ENCODE measurements around the gene STK39. TPM values are rescaled to one million over a fixed set of nuclear protein-coding genes. Genes with fewer than 3 reads are reported as not detected.

The STK39 gene
- total and polyA plus RNA-seq, 2 of the 4 experiments (the other 2 are of a cell fraction) = 11.8 to 16.4 TPM

- TF ChIP-seq POLR2A (IDR thresholded peaks at IDR 0.05; ENCODE audit: low read depth, low read length) (no peak), CHD1 (IDR thresholded peaks at IDR 0.05; ENCODE audit: low read depth, low read length) (no peak)
Measured at GRCh38 chr2:168192839-168193616, 54.4 kb downstream of the STK39 start (continued).

- Histone ChIP-seq H4K20me1 (ENCODE audit: insufficient read depth, low read length) (peaks cover 8% of the 10 kb centered on the region; the same call in 1 of the 2 replicates), H3K79me1 (ENCODE audit: low read depth in 1 of 2, low read length in 2 of 2) (peaks cover 50 to 86% of the 10 kb centered on the region in 2 experiments), H4K5ac (ENCODE audit: low read depth, low read length) (no peak overlapping the region), H2BK5ac (ENCODE audit: low read depth, low read length, poor library complexity, severe bottlenecking) (no peak overlapping the region), H3K9me3 (ENCODE audit: control insufficient read depth, insufficient read depth, low read length) (no peaks in the 10 kb centered on the region), H2AK9ac (replicated peaks; ENCODE audit: low read depth, low read length, poor library complexity) (no peak overlapping the region), H3K14ac (replicated peaks; ENCODE audit: low read depth, low read length) (0 out of 2 replicates have a peak overlapping the region, but pooled peaks have one; percentile 28), H2BK120ac (ENCODE audit: low read depth, low read length) (no peak overlapping the region), H3K4ac (ENCODE audit: low read depth, low read length) (no peak overlapping the region; the same call in 1 of the 2 replicates), H3K27me3 (ENCODE audit: control insufficient read depth, insufficient read depth, low read length) (no peaks in the 10 kb centered on the region), H3K4me3 (ENCODE audit: insufficient read depth, low read depth, low read length) (no peak overlapping the region), H2AK5ac (ENCODE audit: low read depth, low read length) (no peak overlapping the region), H3K36me3 (ENCODE audit: control insufficient read depth, insufficient read depth, low read length) (no peaks in the 10 kb centered on the region), H3K18ac (ENCODE audit: low read depth, low read length) (no peak overlapping the region), H3K4me1 (ENCODE audit: control insufficient read depth, insufficient read depth, low read length) (peaks cover 18% of the 10 kb centered on the region), H2BK15ac (ENCODE audit: low read depth, low read length) (no peak overlapping the region), H2AFZ (replicated peaks; ENCODE audit: low read length, poor library complexity) (no peak overlapping the region), H4K8ac (ENCODE audit: low read depth in 2 of 2, low read length in 2 of 2) (peak overlapping the region in 1 of 2 experiments; percentile 20; a peak in 1 of 4 replicates), H3K23ac (ENCODE audit: low read depth, low read length) (no peak overlapping the region), H4K91ac (ENCODE audit: insufficient read depth, low read depth, low read length) (no peak overlapping the region), H3K56ac (ENCODE audit: extremely low read depth, insufficient read depth, low read length) (no peak overlapping the region), H3K27ac (ENCODE audit: insufficient read depth, low read length) (no peak overlapping the region), H3K9ac (ENCODE audit: low read depth, low read length) (no peak overlapping the region), H3K9me1 (ENCODE audit: insufficient read depth, low read length) (peaks cover 28% of the 10 kb centered on the region), H3K4me2 (ENCODE audit: low read depth, low read length) (no peak overlapping the region), H2BK20ac (ENCODE audit: low read depth, low read length) (no peak overlapping the region)
- ChIA-PET POLR2A (ENCODE audit: unreplicated experiment) (no interaction called here), CTCF (interaction anchor here (0.9 kb wide), 1 partner anchor 22 kb away, joined by 3 read pairs; no protein-coding TSS in a partner anchor)
- dilution Hi-C loops (cut with HindIII; ENCODE audit: low sequenced_read_pairs, unreplicated experiment) (no loop called here), in situ Hi-C loops (cut with MboI; ENCODE audit: low sequenced_read_pairs) (no loop called here), intact Hi-C loops (cut with micrococcal nuclease) (no loop called here)
- BruUV-seq (replicated peaks) = no TSS peak
- DNase-seq = no peak
- WGBS, 2 experiments (ENCODE audit: extremely low coverage in 2 of 2, insufficient read length in 1 of 2) = 67 to 100% methylated on average over 1 to 2 of the region's 6 CpGs
- ATAC-seq (ENCODE audit: low read depth) = no peak
- TF ChIP-seq, protein P1, sequence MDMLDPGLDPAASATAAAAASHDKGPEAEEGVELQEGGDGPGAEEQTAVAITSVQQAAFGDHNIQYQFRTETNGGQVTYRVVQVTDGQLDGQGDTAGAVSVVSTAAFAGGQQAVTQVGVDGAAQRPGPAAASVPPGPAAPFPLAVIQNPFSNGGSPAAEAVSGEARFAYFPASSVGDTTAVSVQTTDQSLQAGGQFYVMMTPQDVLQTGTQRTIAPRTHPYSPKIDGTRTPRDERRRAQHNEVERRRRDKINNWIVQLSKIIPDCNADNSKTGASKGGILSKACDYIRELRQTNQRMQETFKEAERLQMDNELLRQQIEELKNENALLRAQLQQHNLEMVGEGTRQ (IDR thresholded peaks at IDR 0.05; ENCODE audit: low read depth, low read length) = no peak
- TF ChIP-seq, protein P2, sequence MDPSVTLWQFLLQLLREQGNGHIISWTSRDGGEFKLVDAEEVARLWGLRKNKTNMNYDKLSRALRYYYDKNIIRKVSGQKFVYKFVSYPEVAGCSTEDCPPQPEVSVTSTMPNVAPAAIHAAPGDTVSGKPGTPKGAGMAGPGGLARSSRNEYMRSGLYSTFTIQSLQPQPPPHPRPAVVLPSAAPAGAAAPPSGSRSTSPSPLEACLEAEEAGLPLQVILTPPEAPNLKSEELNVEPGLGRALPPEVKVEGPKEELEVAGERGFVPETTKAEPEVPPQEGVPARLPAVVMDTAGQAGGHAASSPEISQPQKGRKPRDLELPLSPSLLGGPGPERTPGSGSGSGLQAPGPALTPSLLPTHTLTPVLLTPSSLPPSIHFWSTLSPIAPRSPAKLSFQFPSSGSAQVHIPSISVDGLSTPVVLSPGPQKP (IDR thresholded peaks at IDR 0.05; ENCODE audit: borderline replicate concordance, low read depth, low read length) = no peak
- TF ChIP-seq CHD1 (IDR thresholded peaks at IDR 0.05; ENCODE audit: low read depth, low read length) (no peak), FOS (IDR thresholded peaks at IDR 0.05; ENCODE audit: low read depth, low read length) (no peak), RAD21 (IDR thresholded peaks at IDR 0.05; ENCODE audit: low read length) (no peak), NFE2L2 (IDR thresholded peaks at IDR 0.05; ENCODE audit: low read depth, low read length) (no peak), RCOR1 (IDR thresholded peaks at IDR 0.05; ENCODE audit: insufficient replicate concordance, low read length) (no peak), MAZ (IDR thresholded peaks at IDR 0.05; ENCODE audit: borderline replicate concordance, low read depth, low read length) (no peak), SMC3 (IDR thresholded peaks at IDR 0.05; ENCODE audit: low read depth, low read length) (no peak), MAFK (IDR thresholded peaks at IDR 0.05; ENCODE audit: low read depth, low read length) (no peak), CEBPB (IDR thresholded peaks at IDR 0.05; ENCODE audit: low read depth, low read length) (no peak), MXI1 (IDR thresholded peaks at IDR 0.05; ENCODE audit: borderline replicate concordance, low read depth, low read length) (no peak), POLR2A (IDR thresholded peaks at IDR 0.05; ENCODE audit: low read depth, low read length) (no peak)
Measured at GRCh38 chr2:168191955-168192785, 55.2 kb downstream of the STK39 start.
